HG03175 (cell line): ENCODE measurements around the gene U2AF1L4.
"Not testable (repeated sequence)": the region's sequence is repeated elsewhere in the genome, so short reads cannot be mapped to it uniquely, and the experiment has no call there.

Experiments
- ATAC-seq: cut with Tn5 transposase; IDR thresholded peaks from one replicate; pipeline ENCODE4 v1.9.1; 2021; ENCODE audit warnings: mild to moderate bottlenecking, moderate library complexity; ENCODE audit not compliant: unreplicated experiment

The U2AF1L4 gene

DNA sequence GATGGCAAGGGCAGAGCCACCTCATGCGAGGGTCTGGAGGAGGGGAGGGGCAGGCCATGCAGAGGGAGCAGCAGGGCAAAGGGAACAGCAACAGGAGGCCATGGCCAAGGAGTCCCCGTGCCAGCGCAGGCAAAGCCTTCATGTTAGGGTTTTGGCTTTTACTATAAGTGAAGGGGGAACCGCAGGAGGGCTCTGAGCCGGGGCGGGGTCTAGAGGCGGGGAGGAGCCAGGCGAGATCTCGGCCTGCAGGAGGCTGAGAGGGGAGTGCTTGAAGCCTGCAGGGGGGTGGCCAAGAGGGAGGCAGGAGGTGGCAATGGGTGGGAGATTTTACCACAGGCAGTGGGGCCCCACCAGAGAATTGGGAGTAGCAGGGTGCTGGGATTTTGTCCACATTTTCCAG lies 36.4 kb upstream of the U2AF1L4 start:
- no peak for ATAC-seq

DNA sequence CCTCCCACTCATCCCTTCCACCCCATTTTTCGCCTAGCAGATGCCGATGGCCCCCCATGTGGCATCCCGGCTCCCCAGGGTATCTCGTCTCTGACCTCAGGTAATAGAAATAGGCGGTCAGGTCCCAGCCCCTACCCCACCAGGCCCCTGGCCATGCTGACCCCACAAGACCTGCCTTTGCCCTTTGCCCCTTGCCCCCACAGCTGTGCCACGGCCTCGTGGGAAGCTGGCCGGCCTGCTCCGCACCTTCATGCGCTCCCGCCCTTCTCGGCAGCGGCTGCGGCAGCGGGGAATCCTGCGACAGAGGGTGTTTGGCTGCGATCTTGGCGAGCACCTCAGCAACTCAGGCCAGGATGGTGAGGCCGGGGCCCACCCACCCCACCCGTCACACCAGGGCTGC lies 35.5 kb upstream of the U2AF1L4 start:
- ATAC-seq: no peak

DNA sequence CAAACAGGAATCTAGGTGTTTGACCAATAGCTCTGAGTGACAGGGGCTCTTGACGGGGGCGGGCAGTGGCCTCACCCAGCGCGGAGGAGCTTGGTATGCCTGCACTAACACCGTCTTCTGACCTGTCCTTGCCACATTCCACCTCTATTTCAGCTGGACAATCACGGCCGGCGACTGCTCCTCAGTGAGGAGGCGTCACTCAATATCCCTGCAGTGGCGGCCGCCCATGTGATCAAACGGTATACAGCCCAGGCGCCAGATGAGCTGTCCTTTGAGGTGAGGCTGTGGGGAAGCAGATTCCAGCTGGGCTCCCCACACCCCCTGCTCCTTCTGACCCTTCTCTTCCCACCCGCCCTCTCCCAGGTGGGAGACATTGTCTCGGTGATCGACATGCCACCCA lies 34.8 kb upstream of the U2AF1L4 start:
- no peak for ATAC-seq

DNA sequence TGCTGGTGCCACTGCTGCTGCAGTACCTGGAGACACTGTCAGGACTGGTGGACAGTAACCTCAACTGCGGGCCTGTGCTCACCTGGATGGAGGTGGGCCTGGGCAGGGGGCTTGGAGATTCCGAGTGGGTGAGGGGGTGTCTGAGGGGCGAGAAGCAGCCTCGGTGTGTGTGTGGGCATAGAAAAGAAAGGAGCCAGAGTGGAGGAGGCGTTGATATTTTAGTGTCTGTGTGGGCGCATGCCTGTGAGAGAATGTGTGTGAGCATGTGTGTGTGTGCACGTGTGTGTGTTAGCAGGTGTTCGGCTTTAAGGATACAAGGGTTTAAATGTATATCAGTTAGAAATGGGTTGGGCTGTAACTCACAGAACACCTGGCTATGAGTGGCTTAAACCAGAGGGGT lies 33.8 kb upstream of the U2AF1L4 start:
- ATAC-seq: no peak

DNA sequence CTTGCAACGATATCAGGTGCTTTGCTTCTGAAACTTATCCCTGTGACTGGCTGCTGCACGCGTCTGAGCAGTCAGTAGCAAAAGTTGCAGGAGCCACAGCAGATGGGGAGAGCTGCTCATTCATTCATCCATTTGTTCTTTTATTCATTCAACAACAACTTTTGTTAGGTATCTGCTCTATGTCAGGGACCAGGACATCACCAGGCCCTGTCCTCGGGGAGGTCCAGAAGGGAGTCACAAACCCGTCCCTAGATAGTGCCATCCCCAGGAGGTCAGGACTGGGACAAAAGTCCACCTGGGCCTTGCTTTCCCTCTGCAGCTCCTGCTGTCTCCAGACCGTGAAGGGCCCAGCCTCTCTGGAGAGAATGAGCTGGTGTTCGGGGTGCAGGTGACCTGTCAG lies 32.7 kb upstream of the U2AF1L4 start:
- no peak for ATAC-seq

DNA sequence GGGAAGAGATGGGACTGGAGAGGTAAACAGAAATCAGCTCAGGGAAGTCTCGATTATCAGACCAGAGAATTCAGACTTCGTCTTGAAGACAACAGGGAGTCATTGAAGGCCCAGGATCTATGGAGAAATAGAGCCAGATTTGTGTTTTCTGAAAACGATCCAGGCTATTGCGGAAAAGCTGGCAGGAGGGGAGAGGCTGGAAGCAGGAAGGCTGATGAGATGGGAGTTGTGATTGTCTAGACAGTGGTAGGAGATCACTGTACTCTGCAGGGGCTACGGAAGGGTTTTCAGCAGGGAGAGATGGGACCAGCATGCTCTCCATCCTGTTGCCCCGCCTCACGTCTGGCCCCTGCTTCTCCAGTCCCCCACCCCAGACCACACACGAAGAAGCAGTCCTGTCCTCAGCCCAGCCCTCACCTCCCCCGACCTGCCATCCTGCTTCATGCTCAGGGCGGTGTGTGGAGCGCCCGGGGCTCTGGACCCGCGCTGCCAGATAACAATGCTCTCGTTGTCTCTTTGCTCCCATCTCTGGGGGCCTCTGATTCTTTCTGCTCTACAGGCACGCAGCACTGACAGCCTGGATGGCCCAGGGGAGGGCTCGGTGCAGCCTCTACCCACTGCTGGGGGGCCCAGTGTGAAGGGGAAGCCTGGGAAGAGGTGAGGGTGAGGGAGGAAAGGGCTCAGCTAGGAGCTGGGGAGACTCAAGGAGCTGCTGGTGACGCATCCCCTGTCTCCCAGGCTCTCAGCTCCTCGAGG lies 32.0 kb upstream of the U2AF1L4 start:
- no peak for ATAC-seq

DNA sequence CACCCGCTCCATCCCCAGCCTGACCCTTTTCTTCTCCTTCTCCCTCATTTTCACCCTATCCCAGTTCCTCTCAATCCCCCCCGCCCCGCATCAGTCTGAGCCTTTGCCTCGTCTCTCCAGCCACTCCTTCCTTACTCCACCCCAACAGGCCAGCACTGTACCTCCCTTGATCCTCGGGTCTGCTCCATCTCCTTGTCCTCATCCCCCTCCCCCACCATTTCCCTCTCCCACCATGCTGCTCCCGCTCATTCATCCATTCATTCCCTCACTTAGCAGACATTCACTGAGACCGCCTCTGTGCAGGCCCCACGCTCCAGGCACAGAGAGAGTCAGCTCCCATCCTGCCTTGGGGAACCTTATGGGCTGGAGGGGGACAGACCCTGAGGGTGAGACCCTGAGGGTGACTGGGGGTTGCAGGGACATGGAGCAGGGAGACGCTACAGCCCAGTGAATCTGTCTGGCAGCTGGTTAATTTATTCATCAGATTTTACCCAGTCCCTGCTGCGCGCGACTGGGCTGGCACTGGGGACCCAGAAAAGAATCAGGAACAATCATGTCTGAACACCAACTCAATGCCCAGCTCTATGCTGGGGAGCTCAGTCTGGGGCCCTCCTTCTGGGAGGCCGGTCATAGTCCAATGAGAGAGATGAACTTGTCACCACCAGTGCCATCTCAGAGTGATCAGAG lies 31.0 kb upstream of the U2AF1L4 start:
- no peak for ATAC-seq

DNA sequence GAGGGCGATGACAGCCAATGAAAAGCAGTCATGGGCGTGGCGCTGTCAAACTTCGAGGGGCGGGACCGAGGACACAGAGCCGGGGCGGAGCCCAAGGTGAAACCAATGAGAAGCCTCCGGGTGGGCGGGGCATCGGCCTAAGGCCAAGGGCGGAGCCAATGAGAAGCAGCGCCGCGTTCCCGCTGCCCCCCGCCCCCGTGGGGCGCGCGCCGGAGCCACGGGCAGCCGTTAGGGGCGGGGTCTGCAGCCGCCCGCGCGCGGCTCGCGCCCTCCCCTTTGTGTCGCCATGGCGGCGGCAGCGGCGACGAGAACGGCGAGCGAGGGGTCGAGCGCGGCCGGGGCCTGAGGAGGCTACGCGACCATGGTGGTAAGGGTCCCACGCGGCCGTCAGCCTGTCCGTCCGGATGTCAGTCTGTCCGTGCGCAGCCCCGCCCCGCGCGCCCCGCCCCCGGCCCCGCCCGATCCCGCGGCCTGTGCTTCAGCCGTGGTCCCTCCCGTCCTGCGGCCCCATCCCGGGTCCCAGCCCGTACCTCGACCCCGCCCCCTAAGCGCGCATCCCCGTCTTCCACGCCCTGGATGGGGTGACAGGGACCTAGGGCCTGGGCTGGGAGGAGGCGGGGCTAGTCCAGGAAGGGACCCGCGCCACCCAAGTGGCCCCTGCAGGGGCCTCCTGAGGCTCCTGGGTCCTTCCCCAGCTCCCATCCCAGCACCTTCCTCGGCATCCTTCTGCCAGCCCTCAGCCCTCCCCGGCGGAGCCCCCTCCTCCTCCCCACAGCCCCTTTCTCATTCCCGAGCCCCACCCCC lies 30.3 kb upstream of the U2AF1L4 start, which contains the start of gene ARHGAP33:
Gene ARHGAP33, plus strand, starts transcription at position 267 of the 804 bp plus-strand sequence. Its CDS starts 95 bp downstream, at position 362.
- ATAC-seq: peak; percentile 93

DNA sequence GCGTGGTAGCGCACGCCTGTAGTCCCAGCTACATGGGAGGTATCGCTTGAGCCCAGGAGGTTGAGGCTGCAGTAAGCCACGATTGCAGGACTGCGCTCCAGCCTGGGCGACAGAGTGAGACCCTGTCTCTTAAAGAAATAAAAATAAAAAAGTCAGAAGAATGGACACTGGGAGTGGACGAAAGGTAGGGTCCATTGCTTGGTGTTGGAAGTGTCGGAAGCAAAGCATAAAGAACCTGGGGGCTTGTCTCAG lies 29.8 kb upstream of the U2AF1L4 start:
- ATAC-seq: no peak

DNA sequence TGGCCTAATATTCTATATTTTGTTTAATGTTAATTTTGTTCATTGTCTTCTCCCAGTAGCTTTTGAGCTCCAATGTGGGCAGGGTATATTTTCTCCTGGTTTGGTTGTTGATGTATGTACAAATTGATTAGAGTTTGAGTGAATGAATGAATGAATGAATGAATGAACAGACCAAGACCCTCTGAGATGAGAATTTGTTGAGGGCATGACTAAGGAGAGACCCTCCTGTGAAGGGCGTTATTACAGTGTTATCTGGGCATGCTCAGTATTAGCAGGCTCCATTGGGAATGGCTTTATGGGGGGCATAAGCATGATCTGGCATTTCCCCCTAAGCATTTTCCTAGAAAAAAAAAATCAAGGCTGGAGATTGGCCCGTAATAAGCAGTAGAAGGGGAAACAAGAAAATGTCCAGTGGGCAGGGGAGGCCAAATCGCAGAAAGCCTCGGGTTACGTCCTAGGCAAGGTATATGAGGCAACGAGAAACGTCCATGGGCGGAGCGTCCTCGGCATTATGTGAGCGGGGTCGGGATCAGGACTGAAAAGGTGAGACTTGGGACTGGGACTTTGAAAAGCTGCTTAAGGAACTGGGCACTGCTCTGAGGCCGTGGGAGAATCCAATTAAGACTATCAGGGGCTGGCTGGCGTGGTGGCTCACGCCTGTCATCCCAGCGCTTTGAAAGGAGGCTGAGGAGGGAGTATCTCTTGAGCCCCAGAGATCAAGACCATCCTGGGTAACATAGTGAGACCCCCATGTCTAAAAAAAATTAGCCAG lies 29.2 kb upstream of the U2AF1L4 start:
- ATAC-seq: no peak

DNA sequence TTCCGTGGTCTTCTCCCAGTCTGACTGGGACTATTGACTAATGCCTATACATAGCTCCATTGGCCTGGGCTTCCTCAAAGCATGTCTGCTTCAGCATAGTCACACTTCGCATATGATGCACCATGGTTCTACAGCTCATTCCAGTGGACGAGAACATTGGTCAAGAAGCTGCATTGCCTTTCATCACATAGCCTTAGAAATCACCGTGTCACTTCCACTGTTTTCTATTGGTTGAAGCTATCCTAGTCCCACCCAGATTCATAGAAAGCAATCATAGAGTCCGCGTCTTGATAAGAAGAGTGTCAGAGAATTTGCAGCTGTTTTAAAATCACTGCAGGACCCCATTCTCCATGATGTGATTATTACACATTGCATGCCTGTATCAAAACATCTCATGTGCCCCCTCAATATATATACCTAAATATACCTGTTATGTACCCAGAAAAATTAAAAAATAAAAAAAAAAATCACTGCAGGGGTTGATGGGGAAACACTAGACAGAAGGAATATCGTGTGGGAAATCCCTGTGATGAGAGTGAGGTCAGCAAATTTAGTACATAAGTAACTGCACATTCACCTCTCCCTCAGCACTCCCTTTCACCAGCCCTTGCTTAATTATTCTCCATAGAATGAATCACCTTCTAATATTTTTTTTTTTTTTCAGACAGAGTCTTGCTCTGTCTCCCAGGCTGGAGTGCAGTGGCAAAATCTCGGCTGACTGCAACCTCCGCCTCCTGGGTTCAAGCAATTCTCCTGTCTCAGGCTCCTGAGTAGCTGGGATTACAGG lies 28.0 kb upstream of the U2AF1L4 start:
- ATAC-seq: no peak

DNA sequence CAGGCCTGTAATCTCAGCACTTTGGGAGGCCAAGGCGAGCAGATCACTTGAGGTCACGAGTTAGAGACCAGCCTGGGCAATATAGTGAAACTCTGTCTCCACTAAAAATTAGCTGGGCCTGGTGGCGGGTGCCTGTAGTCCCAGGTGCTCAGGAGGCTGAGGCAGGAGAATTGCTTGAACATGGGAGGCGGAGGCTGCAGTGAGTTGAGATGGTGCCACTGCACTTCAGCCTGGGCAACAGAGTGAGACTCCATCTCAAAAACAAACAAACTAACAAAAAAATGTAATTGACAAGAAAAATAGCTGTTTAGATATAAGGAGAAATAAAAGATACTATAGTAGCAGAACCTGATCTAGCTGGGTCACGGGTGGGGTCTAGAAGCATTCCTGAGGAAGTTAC lies 27.1 kb upstream of the U2AF1L4 start:
- not testable (repeated sequence) for ATAC-seq

DNA sequence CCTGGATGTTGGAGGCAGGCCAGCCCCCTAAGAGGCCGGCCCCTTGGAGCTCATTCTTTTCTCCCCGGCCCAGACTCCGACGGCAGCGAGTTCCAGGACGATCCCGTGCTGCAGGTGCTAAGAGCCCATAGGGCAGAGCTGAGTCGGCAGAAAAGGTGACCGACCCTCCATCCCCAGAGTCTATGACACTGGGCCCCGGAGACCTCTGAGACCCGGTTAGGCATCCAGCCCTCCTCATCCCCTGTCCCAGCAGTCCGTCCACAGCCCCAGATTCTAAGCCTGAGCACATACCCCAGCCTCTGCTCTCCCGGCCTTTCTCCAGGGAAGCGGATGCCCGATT lies 22.8 kb upstream of the U2AF1L4 start:
- ATAC-seq: no peak

DNA sequence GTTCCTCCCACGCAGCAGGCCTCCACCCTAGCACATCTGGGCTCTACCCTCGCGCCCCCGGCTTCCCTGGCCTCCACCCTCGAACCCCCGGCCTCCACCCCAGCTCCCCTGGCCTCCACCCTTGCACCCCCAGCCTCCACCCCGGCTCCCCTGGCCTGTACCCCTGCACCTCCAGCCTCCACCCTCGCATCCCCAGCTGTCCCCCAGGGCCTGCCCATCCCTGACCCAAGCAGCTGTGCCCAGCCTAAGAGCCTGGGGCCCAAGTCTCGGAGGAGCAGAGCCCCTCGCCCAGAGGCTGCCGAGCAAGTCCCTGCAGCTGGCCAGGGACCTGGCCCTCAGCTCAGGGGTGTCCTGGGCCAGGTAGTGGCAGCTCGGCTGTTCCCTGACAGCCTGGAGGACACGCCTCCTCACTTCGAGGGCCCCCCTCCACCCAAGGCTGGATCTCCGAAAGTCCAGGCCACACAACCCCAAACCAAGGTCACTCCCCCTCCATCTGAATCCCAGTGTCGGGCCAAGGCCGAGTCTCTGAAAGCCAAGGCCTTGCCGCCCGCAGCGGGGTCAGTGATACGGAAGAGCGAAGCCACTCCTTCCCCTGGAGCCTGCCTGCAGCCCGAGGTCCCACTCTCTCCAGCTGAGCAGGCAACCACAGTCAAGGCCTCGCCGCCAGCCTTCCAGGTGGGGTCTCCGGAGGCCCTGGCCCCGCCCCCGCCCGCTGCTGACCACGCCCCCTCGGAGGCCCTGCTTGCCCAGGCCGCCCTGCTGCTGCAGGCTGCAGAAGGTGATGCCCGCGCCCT lies 22.3 kb upstream of the U2AF1L4 start:
- no peak for ATAC-seq

DNA sequence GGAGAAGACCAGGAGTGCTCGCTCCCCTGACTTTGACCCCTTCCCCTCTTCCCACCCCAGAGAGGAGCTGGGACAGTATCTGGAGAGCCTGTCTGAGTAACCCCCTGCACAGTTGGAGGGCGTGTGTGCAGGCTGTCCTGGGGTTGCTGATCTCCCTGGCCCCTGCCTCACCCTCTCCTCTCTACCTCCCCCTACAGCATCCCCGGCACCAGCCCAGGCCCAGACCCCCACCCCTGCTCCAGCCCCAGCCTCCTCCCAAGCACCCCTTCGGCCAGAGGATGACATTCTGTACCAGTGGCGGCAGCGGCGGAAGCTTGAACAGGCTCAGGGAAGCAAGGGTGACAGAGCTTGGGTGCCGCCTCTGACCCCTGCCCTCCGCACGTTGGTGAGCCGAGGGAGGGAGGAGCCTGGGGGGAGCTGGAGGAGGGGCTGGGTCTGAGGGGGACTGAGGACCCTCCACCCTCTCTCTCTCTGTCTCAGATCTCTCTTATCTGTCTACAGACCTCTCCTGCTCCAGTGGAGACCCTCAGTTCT lies 21.4 kb upstream of the U2AF1L4 start:
- ATAC-seq: no peak

DNA sequence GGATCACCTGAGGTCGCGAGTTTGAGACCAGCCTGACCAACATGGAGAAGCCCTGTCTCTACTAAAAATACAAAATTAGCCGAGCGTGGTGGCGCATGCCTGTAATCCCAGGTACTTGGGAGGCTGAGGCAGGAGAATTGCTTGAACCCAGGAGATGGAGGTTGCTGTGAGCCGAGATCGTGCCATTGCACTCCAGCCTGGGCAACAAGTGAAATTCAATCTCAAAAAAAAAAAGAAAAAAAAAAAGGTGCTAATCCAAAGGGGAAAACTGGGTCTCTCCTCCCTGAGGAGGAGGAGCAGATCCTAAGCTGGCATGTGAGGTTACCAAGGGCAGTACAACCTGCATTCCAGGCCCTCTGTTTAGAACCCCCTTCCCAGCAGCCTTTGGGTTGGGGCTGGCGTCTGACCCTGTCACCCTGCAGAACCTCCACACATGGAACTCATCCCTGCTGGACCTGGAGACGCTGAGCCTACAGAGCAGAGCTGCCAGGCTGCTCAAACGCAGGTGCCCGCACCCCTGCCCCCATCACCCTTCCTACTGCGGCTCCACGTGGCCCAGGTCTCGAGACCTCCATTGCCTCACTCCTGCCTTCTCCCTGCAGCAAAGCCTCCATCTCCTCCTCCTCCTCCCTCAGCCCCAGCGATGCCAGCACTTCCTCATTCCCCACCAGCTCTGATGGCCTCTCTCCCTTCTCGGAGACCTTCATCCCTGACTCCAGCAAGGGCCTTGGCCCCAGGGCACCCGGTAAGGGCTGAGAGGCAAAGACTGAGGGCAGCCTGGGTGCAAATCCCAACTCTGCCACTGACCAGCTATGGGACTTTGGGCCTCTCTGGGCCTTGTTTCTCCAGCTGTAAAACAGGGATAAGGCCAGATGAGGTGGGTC lies 19.5 kb upstream of the U2AF1L4 start:
- ATAC-seq: no peak

DNA sequence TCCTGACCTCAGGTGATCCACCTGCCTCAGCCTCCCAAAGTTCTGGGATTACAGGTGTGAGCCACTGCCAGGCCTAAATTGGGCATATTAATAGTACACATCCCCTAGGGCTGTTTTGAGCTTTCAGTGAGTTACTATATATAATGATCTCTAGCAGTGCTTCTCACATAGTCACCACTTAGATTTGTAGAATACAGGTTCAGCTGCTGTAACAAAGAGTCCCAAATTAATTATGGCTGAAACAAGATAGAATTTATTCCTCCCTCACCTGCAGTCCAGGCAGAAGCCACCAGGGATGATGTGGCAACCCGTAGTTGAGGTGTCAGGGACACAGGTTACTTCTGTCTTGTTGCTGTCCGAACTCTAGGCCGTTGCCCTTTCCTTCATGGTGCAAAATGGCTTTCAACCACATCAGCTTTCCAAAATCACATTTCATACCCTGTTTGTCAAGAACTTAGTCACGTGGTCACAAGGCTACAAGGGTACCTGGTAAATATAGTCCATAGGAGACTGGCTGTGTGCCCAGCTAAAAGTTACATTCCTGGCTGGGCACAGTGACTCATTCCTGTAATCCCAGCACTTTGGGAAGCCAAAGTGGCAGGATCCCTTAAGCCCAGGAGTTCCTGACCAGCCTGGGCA lies 15.6 kb upstream of the U2AF1L4 start:
- no peak for ATAC-seq

DNA sequence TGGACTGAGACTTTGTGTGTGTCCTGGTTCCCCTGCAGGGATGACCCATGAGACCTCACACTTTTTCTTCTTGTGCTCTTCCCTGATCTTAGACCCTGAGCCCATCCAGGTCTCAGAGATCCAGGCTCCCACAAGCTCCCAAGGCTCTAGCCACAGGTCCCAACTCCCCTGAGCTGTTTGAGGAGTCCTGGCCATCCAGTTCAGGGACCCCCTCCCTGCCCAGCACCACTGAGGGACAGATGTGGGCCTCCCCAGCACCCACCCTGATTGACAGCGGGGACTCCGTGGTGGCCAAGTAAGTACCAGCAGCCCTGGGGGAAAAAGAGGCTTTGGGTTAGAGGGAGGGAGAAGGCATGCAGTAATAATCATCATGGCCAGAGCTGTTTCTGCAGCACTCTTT lies 14.5 kb upstream of the U2AF1L4 start:
- no peak for ATAC-seq
